Ishikawa (cell line): ENCODE measurements around the gene STX1B.

ENCODE experiments used
- EP300 ChIP-seq: IDR thresholded peaks from 2 replicates; pipeline ENCODE4 v1.6.1; 2012; ENCODE audit warnings: borderline replicate concordance
- MAX ChIP-seq: IDR thresholded peaks from 2 replicates; pipeline ENCODE4 v1.6.1; 2012
- TCF12 ChIP-seq: IDR thresholded peaks from 2 replicates; pipeline ENCODE4 v1.6.1; 2012; ENCODE audit warnings: low read depth
- YY1 ChIP-seq: IDR thresholded peaks from 2 replicates; pipeline ENCODE4 v1.6.1; 2012; ENCODE audit warnings: low read depth

DNA sequence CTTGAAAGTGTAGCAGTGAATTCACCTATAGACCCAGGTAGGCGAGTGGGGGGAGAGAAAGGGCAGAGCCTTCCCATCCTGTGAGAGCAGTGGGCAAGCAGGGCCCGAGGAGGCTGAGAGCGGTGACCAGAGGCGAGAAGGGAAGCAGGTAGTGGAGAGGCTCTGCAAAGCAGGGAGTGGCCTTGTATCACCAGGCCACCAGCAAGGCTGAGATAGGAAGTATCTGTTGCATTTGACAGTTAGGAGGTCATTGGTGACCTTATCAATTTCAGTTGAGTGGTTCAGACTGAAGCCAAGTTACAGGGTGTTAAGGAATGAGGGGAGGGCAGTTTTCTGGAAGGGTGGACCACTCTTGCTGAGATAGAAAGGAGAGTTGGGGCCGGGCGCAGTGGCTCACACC is 36.1 kb downstream of the STX1B start:
- TF ChIP-seq MAX = no peak
- no peak for TF ChIP-seq TCF12
- no peak for TF ChIP-seq YY1
- no peak for TF ChIP-seq EP300
